Measurements from ENCODE around the gene ADSL. TPM values are rescaled to one million over a fixed set of nuclear protein-coding genes. Genes with fewer than 3 reads are reported as not detected.

Gene ADSL
- total RNA-seq, 1 experiment from 2014 or later = 126 TPM

DNA sequence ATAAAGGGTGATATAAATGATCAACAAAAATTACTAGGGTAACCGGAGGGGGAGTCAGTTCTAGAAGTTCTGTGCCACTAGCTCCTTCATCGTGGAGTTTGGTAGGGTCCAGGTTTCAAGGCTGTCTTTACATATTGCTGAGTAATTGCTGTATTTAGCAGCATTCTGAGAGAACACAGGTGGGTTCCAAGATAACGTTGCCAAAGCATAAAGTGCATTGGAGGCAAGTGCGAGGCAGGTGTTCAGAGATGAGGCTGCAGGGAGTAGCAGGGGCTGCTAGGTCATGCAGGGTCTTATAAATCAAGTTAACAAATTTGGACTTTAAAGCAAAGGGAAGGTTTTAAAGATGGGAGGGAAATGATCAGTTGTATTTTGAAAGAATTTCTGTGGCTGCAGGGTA lies 41.9 kb downstream of the ADSL start:
- peaks cover 0 to 4% of the 10 kb centered on the region in 2 experiments; a peak in 1 of 4 replicates for H3K4me1 ChIP-seq (ENCODE audit: control insufficient read depth in 1 of 2, insufficient read depth in 2 of 2, low read length in 2 of 2)
- ATAC-seq = no peak
- H3K4me3 ChIP-seq (replicated peaks in 1 of 2; ENCODE audit: low read depth in 1 of 2, low read length in 2 of 2) = no peak overlapping the region
- H3K36me3 ChIP-seq (ENCODE audit: control insufficient read depth in 1 of 2, insufficient read depth in 2 of 2, low read length in 2 of 2) = no peaks in the 10 kb centered on the region
- H3K9ac ChIP-seq (ENCODE audit: low read length) = no peak overlapping the region
- RAD21 ChIA-PET (ENCODE audit: low non-redundant PET in 1 of 2, low total read pairs in 2 of 2, uncharacterized antibody in 2 of 2, unreplicated experiment in 2 of 2) = no interaction called here
- no peak overlapping the region for H2AFZ ChIP-seq (ENCODE audit: low read depth, low read length, poor library complexity, severe bottlenecking)
- H3K4me2 ChIP-seq (ENCODE audit: low read length) = no peak overlapping the region
- H3K79me2 ChIP-seq (ENCODE audit: insufficient read depth, low read length) = peaks cover 19% of the 10 kb centered on the region
- intact Hi-C loops (cut with micrococcal nuclease) = no loop called here
- H3K9me2 ChIP-seq (ENCODE audit: insufficient read depth) = no peaks in the 10 kb centered on the region
- no peaks in the 10 kb centered on the region for H4K20me1 ChIP-seq (ENCODE audit: insufficient read depth)
- no peak for DNase-seq (ENCODE audit: low read depth, low spot score)
- no peak overlapping the region for H3K27ac ChIP-seq (ENCODE audit: low read depth, low read length)
- H3K27me3 ChIP-seq (ENCODE audit: insufficient read depth, low read length) = no peaks in the 10 kb centered on the region
- no peak for TF ChIP-seq SP1 (IDR thresholded peaks at IDR 0.05; ENCODE audit: low read depth)
- TF ChIP-seq, protein P1, sequence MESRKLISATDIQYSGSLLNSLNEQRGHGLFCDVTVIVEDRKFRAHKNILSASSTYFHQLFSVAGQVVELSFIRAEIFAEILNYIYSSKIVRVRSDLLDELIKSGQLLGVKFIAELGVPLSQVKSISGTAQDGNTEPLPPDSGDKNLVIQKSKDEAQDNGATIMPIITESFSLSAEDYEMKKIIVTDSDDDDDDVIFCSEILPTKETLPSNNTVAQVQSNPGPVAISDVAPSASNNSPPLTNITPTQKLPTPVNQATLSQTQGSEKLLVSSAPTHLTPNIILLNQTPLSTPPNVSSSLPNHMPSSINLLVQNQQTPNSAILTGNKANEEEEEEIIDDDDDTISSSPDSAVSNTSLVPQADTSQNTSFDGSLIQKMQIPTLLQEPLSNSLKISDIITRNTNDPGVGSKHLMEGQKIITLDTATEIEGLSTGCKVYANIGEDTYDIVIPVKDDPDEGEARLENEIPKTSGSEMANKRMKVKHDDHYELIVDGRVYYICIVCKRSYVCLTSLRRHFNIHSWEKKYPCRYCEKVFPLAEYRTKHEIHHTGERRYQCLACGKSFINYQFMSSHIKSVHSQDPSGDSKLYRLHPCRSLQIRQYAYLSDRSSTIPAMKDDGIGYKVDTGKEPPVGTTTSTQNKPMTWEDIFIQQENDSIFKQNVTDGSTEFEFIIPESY (IDR thresholded peaks at IDR 0.05; ENCODE audit: extremely low read depth, insufficient replicate concordance, low read length) = no peak
- TF ChIP-seq ZNF274 (IDR thresholded peaks at IDR 0.05; ENCODE audit: low read depth, low read length) = no peak
- TF ChIP-seq TCF7L2 (IDR thresholded peaks at IDR 0.05; ENCODE audit: borderline replicate concordance, extremely low read depth, insufficient read depth, insufficient read length) = no peak
- CTCF ChIA-PET = no interaction called here
- POLR2A ChIA-PET = no interaction called here
- BruUV-seq (replicated peaks) = no TSS peak
- H3K9me3 ChIP-seq (ENCODE audit: control insufficient read depth in 1 of 2, insufficient read depth in 1 of 2, low read depth in 1 of 2, low read length in 2 of 2) = no peaks in the 10 kb centered on the region

DNA sequence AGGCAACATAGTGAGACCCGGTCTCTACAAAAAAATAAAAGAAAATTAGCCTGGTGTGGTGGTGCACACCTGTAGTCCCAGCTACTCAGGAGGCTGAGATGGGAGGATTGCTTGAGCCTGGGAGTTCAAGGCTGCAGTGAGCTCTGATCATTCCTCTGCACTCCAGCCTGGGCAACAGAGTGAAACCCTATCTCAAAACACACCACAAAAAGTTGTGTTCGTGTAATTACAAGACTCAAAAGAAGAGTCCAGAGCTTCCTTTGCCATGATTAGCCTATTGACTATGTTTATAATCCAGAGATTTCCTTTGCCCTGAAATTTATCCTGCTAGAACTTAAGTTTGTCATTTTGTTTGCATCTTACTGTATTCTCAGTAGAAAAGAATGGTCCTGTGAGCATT lies 45.1 kb downstream of the ADSL start:
- Histone ChIP-seq H4K20me1 (ENCODE audit: insufficient read depth) (no peaks in the 10 kb centered on the region), H3K27ac (ENCODE audit: low read depth, low read length) (no peak overlapping the region), H3K36me3 (ENCODE audit: control insufficient read depth in 1 of 2, insufficient read depth in 2 of 2, low read length in 2 of 2) (no peaks in the 10 kb centered on the region), H3K9me2 (ENCODE audit: insufficient read depth) (no peaks in the 10 kb centered on the region), H2AFZ (ENCODE audit: low read depth, low read length, poor library complexity, severe bottlenecking) (no peak overlapping the region), H3K9me3 (ENCODE audit: control insufficient read depth in 1 of 2, insufficient read depth in 1 of 2, low read depth in 1 of 2, low read length in 2 of 2) (no peaks in the 10 kb centered on the region), H3K4me3 (replicated peaks in 1 of 2; ENCODE audit: low read depth in 1 of 2, low read length in 2 of 2) (no peak overlapping the region), H3K79me2 (ENCODE audit: insufficient read depth, low read length) (peaks cover 16% of the 10 kb centered on the region), H3K27me3 (ENCODE audit: insufficient read depth, low read length) (no peaks in the 10 kb centered on the region), H3K4me1 (ENCODE audit: control insufficient read depth in 1 of 2, insufficient read depth in 2 of 2, low read length in 2 of 2) (no peaks in the 10 kb centered on the region), H3K4me2 (ENCODE audit: low read length) (no peak overlapping the region), H3K9ac (ENCODE audit: low read length) (no peak overlapping the region)
- ChIA-PET POLR2A (no interaction called here), CTCF (no interaction called here), RAD21 (ENCODE audit: low non-redundant PET in 1 of 2, low total read pairs in 2 of 2, uncharacterized antibody in 2 of 2, unreplicated experiment in 2 of 2) (no interaction called here)
- BruUV-seq (replicated peaks) = no TSS peak
- intact Hi-C loops (cut with micrococcal nuclease) = no loop called here
- no peak for DNase-seq (ENCODE audit: low read depth, low spot score)
- TF ChIP-seq, protein P2, sequence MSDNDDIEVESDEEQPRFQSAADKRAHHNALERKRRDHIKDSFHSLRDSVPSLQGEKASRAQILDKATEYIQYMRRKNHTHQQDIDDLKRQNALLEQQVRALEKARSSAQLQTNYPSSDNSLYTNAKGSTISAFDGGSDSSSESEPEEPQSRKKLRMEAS (IDR thresholded peaks at IDR 0.05) = no peak
- no peak for TF ChIP-seq SIN3A (IDR thresholded peaks at IDR 0.05; ENCODE audit: low read depth)
- TF ChIP-seq SRF (IDR thresholded peaks at IDR 0.05; ENCODE audit: low read depth) = no peak
- no peak for TF ChIP-seq CEBPB (IDR thresholded peaks at IDR 0.05; ENCODE audit: low read depth)
- TF ChIP-seq, protein P1 (IDR thresholded peaks at IDR 0.05; ENCODE audit: extremely low read depth, insufficient replicate concordance, low read length) = no peak
- no peak for TF ChIP-seq POLR2A (IDR thresholded peaks at IDR 0.05; ENCODE audit: borderline replicate concordance, extremely low read depth, insufficient read depth, insufficient read length)
- no peak for TF ChIP-seq ELF1 (IDR thresholded peaks at IDR 0.05; ENCODE audit: borderline replicate concordance, low read depth)
- TF ChIP-seq TCF7L2 (IDR thresholded peaks at IDR 0.05; ENCODE audit: borderline replicate concordance, extremely low read depth, insufficient read depth, insufficient read length) = no peak
- TF ChIP-seq EGR1 (IDR thresholded peaks at IDR 0.05; ENCODE audit: low read depth) = no peak
- TF ChIP-seq POLR2AphosphoS5 (IDR thresholded peaks at IDR 0.05; ENCODE audit: low read depth, low read length) = no peak
- TF ChIP-seq, protein P3, sequence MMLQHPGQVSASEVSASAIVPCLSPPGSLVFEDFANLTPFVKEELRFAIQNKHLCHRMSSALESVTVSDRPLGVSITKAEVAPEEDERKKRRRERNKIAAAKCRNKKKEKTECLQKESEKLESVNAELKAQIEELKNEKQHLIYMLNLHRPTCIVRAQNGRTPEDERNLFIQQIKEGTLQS (IDR thresholded peaks at IDR 0.05) = no peak
- no peak for TF ChIP-seq SP1 (IDR thresholded peaks at IDR 0.05; ENCODE audit: low read depth)
- TF ChIP-seq CBX3 (IDR thresholded peaks at IDR 0.05; ENCODE audit: low read depth) = no peak
- TF ChIP-seq EZH2 (IDR thresholded peaks at IDR 0.05) = no peak
- no peak for ATAC-seq

All from HCT116 (cell line).